Kidney epithelial cell (primary cell): ENCODE data around the gene C19orf85. TPM values are rescaled to one million over a fixed set of nuclear protein-coding genes. Genes with fewer than 3 reads are reported as not detected.
"Not testable (repeated sequence)": the region's sequence is repeated elsewhere in the genome, so short reads cannot be mapped to it uniquely, and the experiment has no call there.

Experiments used
- DNase-seq: peaks from one replicate; pipeline ENCODE4 v3.0.0-alpha.2; 2010; ENCODE audit warnings: low read depth
- H3K27me3 ChIP-seq: 2 replicates; pipeline ENCODE4 v1.6.0; 2011; ENCODE audit warnings: low read length; ENCODE audit not compliant: control insufficient read depth, insufficient read depth
- H3K36me3 ChIP-seq: 2 replicates; pipeline ENCODE4 v1.5.1; 2011; ENCODE audit warnings: low read length; ENCODE audit not compliant: control insufficient read depth, insufficient read depth
- H3K4me3 ChIP-seq: 2 replicates; pipeline ENCODE4 v1.5.1; 2011; ENCODE audit warnings: low read depth, mild to moderate bottlenecking, control low read depth, low read length
- CTCF ChIP-seq: IDR thresholded peaks from 2 replicates; pipeline ENCODE4 v1.5.1; 2011; ENCODE audit warnings: mild to moderate bottlenecking, moderate library complexity, low read length, control low read depth, inconsistent platforms; ENCODE audit not compliant: insufficient read depth, poor library complexity, severe bottlenecking
- total RNA-seq: library from RNA; depleted of rRNA; stranded (reverse); fragments of >200 nt; gene quantifications from 2 replicates; pipeline ENCODE4 v1.2.3, GENCODE V29; 2015

Gene C19orf85
- total RNA-seq, 1 donor from 2014 or later = not detected

- H3K36me3 ChIP-seq = no peaks in the 10 kb centered on the region
- DNase-seq = no peak
- H3K27me3 ChIP-seq = peaks cover 5% of the 10 kb centered on the region
- no peak overlapping the region for H3K4me3 ChIP-seq
- no peak for TF ChIP-seq CTCF
These were observed 41.1 kb downstream of the C19orf85 start for GRCh38 chr19:55423225-55424005.

- not testable (repeated sequence) for DNase-seq, H3K4me3 ChIP-seq, H3K27me3 ChIP-seq, H3K36me3 ChIP-seq
These were observed 43.3 kb downstream of the C19orf85 start for GRCh38 chr19:55421281-55421680.

- no peak for TF ChIP-seq CTCF
- no peaks in the 10 kb centered on the region for H3K36me3 ChIP-seq
- no peak overlapping the region for H3K4me3 ChIP-seq
- H3K27me3 ChIP-seq = peaks cover 5% of the 10 kb centered on the region
- no peak for DNase-seq
These were observed 44.8 kb downstream of the C19orf85 start for GRCh38 chr19:55419624-55420236.

GRCh38 chr19:55419103-55419502 is 45.4 kb downstream of the C19orf85 start:
- no peak overlapping the region for H3K4me3 ChIP-seq
- H3K27me3 ChIP-seq = peaks cover 5% of the 10 kb centered on the region

GRCh38 chr19:55418185-55418584 is 46.4 kb downstream of the C19orf85 start:
- peaks cover 3% of the 10 kb centered on the region for H3K27me3 ChIP-seq
- H3K4me3 ChIP-seq = no peak overlapping the region
- TF ChIP-seq CTCF = peak; percentile 74
- H3K36me3 ChIP-seq = no peaks in the 10 kb centered on the region
- DNase-seq = peak; percentile 50

More at GRCh38 chr19:55419103-55419502, 45.4 kb downstream of the C19orf85 start:
- TF ChIP-seq CTCF = no peak
- H3K36me3 ChIP-seq = no peaks in the 10 kb centered on the region
- DNase-seq = no peak

Other genes with a start within 250 kb of the C19orf85 start
- 2.3 and 7.5 TPM in 2 replicates for gene TMEM86B, start 236.0 kb downstream of the C19orf85 start, total RNA-seq
- 41.5 and 51.3 TPM in 2 replicates for gene PPP6R1, start 205.7 kb downstream of the C19orf85 start, total RNA-seq
- 64.3 and 77.8 TPM in 2 replicates for gene HSPBP1, start 184.6 kb downstream of the C19orf85 start, total RNA-seq
- gene BRSK1, start 180.8 kb downstream of the C19orf85 start, total RNA-seq = 4.7 and 6.0 TPM in 2 replicates
- not detected in 2 replicates for gene TMEM150B, start 139.4 kb downstream of the C19orf85 start, total RNA-seq
- 9.6 and 11.9 TPM in 2 replicates for gene KMT5C, start 124.9 kb downstream of the C19orf85 start, total RNA-seq
- 0.14 and 0.29 TPM in 2 replicates for gene COX6B2, start 110.0 kb downstream of the C19orf85 start, total RNA-seq
- gene GARIN5B, start 101.5 kb downstream of the C19orf85 start, total RNA-seq = 0.07 TPM in 1 of 2 replicates, not detected in the other
- 32.1 and 38.7 TPM in 2 replicates for gene IL11, start 94.3 kb downstream of the C19orf85 start, total RNA-seq
- gene TMEM190, start 87.9 kb downstream of the C19orf85 start, total RNA-seq = not detected in 2 replicates
- gene TMEM238, start 80.5 kb downstream of the C19orf85 start, total RNA-seq = 1.4 and 4.1 TPM in 2 replicates
- 630 and 742 TPM in 2 replicates for gene RPL28, start 78.8 kb downstream of the C19orf85 start, total RNA-seq
- gene UBE2S, start 57.0 kb downstream of the C19orf85 start, total RNA-seq = 53.4 and 53.6 TPM in 2 replicates
- not detected in 2 replicates for gene SHISA7, start 21.5 kb downstream of the C19orf85 start, total RNA-seq
- gene ISOC2, start 3.1 kb downstream of the C19orf85 start, total RNA-seq = 49.8 and 60.5 TPM in 2 replicates
- gene ZNF628, start 11.9 kb upstream of the C19orf85 start, total RNA-seq = 7.3 and 15.8 TPM in 2 replicates
- 17.1 and 18.2 TPM in 2 replicates for gene NAT14, start 20.4 kb upstream of the C19orf85 start, total RNA-seq
- 0.21 and 0.33 TPM in 2 replicates for gene SSC5D, start 23.7 kb upstream of the C19orf85 start, total RNA-seq
- gene SBK2, start 72.4 kb upstream of the C19orf85 start, total RNA-seq = 0.14 and 0.17 TPM in 2 replicates
- 0.33 TPM in 1 of 2 replicates, not detected in the other for gene SBK3, start 80.8 kb upstream of the C19orf85 start, total RNA-seq
- gene ZNF579, start 116.1 kb upstream of the C19orf85 start, total RNA-seq = 14.4 and 22.0 TPM in 2 replicates
- gene FIZ1, start 134.8 kb upstream of the C19orf85 start, total RNA-seq = 8.4 and 9.4 TPM in 2 replicates
- 32.7 and 35.0 TPM in 2 replicates for gene ZNF524, start 135.5 kb upstream of the C19orf85 start, total RNA-seq
- gene ZNF865, start 140.9 kb upstream of the C19orf85 start, total RNA-seq = 5.6 and 7.6 TPM in 2 replicates
- 3.6 and 6.3 TPM in 2 replicates for gene ZNF784, start 159.8 kb upstream of the C19orf85 start, total RNA-seq
- gene ZNF580, start 176.3 kb upstream of the C19orf85 start, total RNA-seq = 10.1 and 10.4 TPM in 2 replicates
- gene ZNF581, start 178.9 kb upstream of the C19orf85 start, total RNA-seq = 36.9 and 41.8 TPM in 2 replicates
- 12.0 and 12.2 TPM in 2 replicates for gene CCDC106, start 183.5 kb upstream of the C19orf85 start, total RNA-seq
- gene U2AF2, start 190.3 kb upstream of the C19orf85 start, total RNA-seq = 153 and 164 TPM in 2 replicates
- gene EPN1, start 210.5 kb upstream of the C19orf85 start, total RNA-seq = 155 and 186 TPM in 2 replicates